Loucy (cell line): ENCODE data around the gene MAN1C1.

ENCODE experiments used
- CTCF ChIP-seq: fragments of 200-600 bp; sonication (generic); conservative IDR thresholded peaks from 2 replicates; pipeline ENCODE4 v1.5.1; 2014; ENCODE audit warnings: mild to moderate bottlenecking, antibody characterized with exemption, low read length
- EZH2phosphoT487 ChIP-seq: fragments of 200-600 bp; IDR thresholded peaks from 2 replicates; pipeline ENCODE4 v1.6.1; 2018; ENCODE audit warnings: antibody characterized with exemption, mild to moderate bottlenecking, moderate library complexity, borderline replicate concordance

- TF ChIP-seq CTCF (no peak), EZH2phosphoT487 (no peak)
Observed at GRCh38 chr1:25691211-25691610, 74.6 kb downstream of the MAN1C1 start.
